CD4-positive, alpha-beta T cell (primary cell): ENCODE results near the gene F5. TPM values are rescaled to one million over a fixed set of nuclear protein-coding genes. Genes with fewer than 3 reads are reported as not detected.

Experiments
- ATAC-seq: fragments of 200-7000 bp; cut with Tn5 transposase; one replicate; pipeline ENCODE4 v1.10.0; 2022; ENCODE audit warnings: mild to moderate bottlenecking; ENCODE audit not compliant: poor library complexity
- CTCF ChIA-PET: fragments of 350-600 bp; sonication (Branson Sonifier 250); formaldehyde crosslinking; loops from one replicate; lab custom pipeline; 2021; ENCODE audit warnings: antibody characterized with exemption, inconsistent platforms; lab: Charles Lee
- POLR2A ChIA-PET: fragments of 350-600 bp; sonication (Branson Sonifier 250); formaldehyde crosslinking; loops from one replicate; lab custom pipeline; 2021; ENCODE audit warnings: antibody characterized with exemption, inconsistent platforms; lab: Charles Lee
- DNase-seq, 14 experiments: peaks; one replicate each; pipeline ENCODE4 v3.0.0-alpha.2; 2013 to 2020; ENCODE audit warnings: mixed read lengths in 2 of 14
- H3K27ac ChIP-seq, 2 donors: one replicate each; pipeline versions ENCODE4 v1.5.1 to v1.7.0; 2013; ENCODE audit warnings: low read length in 2 of 2, low read depth in 1 of 2, mild to moderate bottlenecking in 1 of 2
- H3K27me3 ChIP-seq, 2 experiments: 1 replicate in 1 of 2; 2 replicates in 1 of 2; pipeline versions ENCODE4 v1.6.1 to v1.7.0; 2013; ENCODE audit warnings: low read length in 2 of 2, control low read depth in 1 of 2, mild to moderate bottlenecking in 1 of 2, moderate library complexity in 1 of 2; ENCODE audit not compliant: insufficient read depth in 2 of 2, control insufficient read depth in 1 of 2
- H3K36me3 ChIP-seq: one replicate; pipeline ENCODE4 v1.6.1; 2013; ENCODE audit warnings: low read length, control low read depth; ENCODE audit not compliant: insufficient read depth
- H3K4me1 ChIP-seq: one replicate; pipeline ENCODE4 v1.6.1; 2013; ENCODE audit warnings: low read length, control low read depth; ENCODE audit not compliant: insufficient read depth
- H3K4me3 ChIP-seq: one replicate; pipeline ENCODE4 v1.5.1; 2013; ENCODE audit warnings: mild to moderate bottlenecking, low read length, moderate library complexity
- H3K9me3 ChIP-seq, 2 experiments: 1 replicate in 1 of 2; 2 replicates in 1 of 2; pipeline versions ENCODE4 v1.6.1 to v1.7.0; 2013; ENCODE audit warnings: low read length in 2 of 2, mild to moderate bottlenecking in 2 of 2, control low read depth in 1 of 2, moderate library complexity in 1 of 2; ENCODE audit not compliant: control insufficient read depth in 1 of 2, insufficient read depth in 1 of 2
- H3K27ac Mint-ChIP-seq: one replicate; pipeline ENCODE4 v1.8.0; 2020; ENCODE audit warnings: mixed read lengths
- H3K27me3 Mint-ChIP-seq: one replicate; pipeline ENCODE4 v1.8.0; 2021; ENCODE audit warnings: mixed read lengths
- H3K36me3 Mint-ChIP-seq: one replicate; pipeline ENCODE4 v1.8.0; 2021; ENCODE audit warnings: low read depth, mixed read lengths
- H3K4me1 Mint-ChIP-seq: one replicate; pipeline ENCODE4 v1.8.0; 2021; ENCODE audit warnings: low read depth, mixed read lengths
- H3K4me3 Mint-ChIP-seq: one replicate; pipeline ENCODE4 v1.8.0; 2020; ENCODE audit warnings: mild to moderate bottlenecking, mixed read lengths
- H3K9me3 Mint-ChIP-seq: one replicate; pipeline ENCODE4 v1.8.0; 2020; ENCODE audit warnings: mixed read lengths
- CTCF ChIP-seq: fragments of 200-600 bp; IDR thresholded peaks from one replicate; pipeline ENCODE4 v1.8.0; 2022; ENCODE audit warnings: antibody characterized with exemption, mild to moderate bottlenecking
- intact Hi-C, 2 experiments: fragments of 100-400 bp; cut with DNase I in 1 of 2; cut with micrococcal nuclease in 1 of 2; formaldehyde crosslinking; loops; one replicate each; pipeline versions ENCODE4 v1.15.1 to v1.9.0; 2023 to 2025; cut with DNase I, micrococcal nuclease
- total RNA-seq, 174 experiments: library from RNA in 2 of 174; stranded (reverse) in 2 of 174; gene quantifications; one replicate each; pipeline ENCODE4 v1.2.3 and lab custom pipeline; 2021 to 2026

Gene F5
- total RNA-seq, 2 experiments from 2014 or later = 5.4 to 6.2 TPM

DNA sequence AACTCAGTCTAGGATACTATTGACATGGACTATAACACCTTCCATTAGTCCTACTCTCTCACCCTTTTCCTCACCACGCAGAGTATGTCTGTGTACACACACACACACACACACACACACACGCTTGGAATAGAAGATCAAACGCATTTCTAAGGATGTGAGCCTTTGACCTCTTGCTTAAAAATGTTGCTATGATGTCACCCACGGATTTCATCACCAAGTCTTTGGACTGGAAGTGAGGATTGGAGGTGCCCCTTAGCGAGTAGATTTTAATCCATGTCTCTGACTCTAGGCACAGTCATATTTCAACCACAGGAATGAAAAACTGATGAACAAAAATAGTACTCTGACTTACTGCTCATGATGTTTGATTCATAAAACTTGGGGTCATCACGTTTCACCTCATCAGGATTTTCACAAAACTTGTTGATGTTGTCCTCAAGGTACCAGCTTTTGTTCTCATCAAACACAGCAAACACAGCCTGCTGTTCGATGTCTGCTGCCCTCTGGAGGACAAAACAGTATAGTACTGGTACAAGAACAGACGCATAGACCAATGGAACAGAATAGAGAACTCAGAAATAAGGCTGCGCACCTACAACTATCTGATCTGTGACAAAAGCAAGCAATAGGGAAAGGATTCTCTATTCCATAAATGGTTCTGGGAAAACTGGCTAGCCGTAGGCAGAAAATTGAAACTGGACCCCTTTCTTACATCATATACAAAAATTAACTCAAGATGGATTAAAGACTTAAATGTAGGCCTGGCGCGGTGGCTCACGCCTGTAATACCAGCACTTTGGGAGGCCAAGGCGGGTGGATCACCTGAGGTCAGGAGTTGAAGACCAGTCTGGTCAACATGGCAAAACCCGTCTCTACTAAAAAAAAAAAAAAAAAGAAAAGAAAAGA is 39.9 kb downstream of the F5 start:
- no peak overlapping the region for H3K27ac ChIP-seq
- no peaks in the 10 kb centered on the region for H3K27me3 ChIP-seq
- H3K27me3 Mint-ChIP-seq = no peaks in the 10 kb centered on the region
- H3K9me3 Mint-ChIP-seq = no peaks in the 10 kb centered on the region
- H3K4me3 Mint-ChIP-seq = no peak overlapping the region
- H3K27ac Mint-ChIP-seq = no peak overlapping the region
- no peaks in the 10 kb centered on the region for H3K9me3 ChIP-seq
- POLR2A ChIA-PET = interaction anchor here (1.0 kb wide), 1 partner anchor 60 kb away, joined by 3 read pairs; no protein-coding TSS in a partner anchor
- TF ChIP-seq CTCF = peak; percentile 82
- no peaks in the 10 kb centered on the region for H3K4me1 ChIP-seq
- H3K4me1 Mint-ChIP-seq = peaks cover 4% of the 10 kb centered on the region
- DNase-seq (peak; percentile 22 to 86 (median 33)), ATAC-seq (peak; percentile 89)
- CTCF ChIA-PET = interaction anchor here (0.6 to 7.9 kb wide), 14 partner anchors 9 to 1106 kb away, joined by 3 to 48 read pairs (median 4); partner anchors contain the start of genes BLZF1, NME7 and SLC19A2
- intact Hi-C loops = loop anchor here (1.0 to 5.0 kb wide), 6 partner anchors 64 to 1204 kb away; no protein-coding TSS in a partner anchor
- peaks cover 7% of the 10 kb centered on the region for H3K36me3 Mint-ChIP-seq
- no peak overlapping the region for H3K4me3 ChIP-seq
- peaks cover 8% of the 10 kb centered on the region for H3K36me3 ChIP-seq

GRCh38 chr1:169545472-169545871 is 40.8 kb downstream of the F5 start:
- H3K27me3 ChIP-seq = no peaks in the 10 kb centered on the region
- H3K27ac ChIP-seq = no peak overlapping the region
- Mint-ChIP-seq H3K36me3 (peaks cover 7% of the 10 kb centered on the region), H3K4me3 (no peak overlapping the region), H3K9me3 (no peaks in the 10 kb centered on the region), H3K27me3 (no peaks in the 10 kb centered on the region), H3K27ac (no peak overlapping the region), H3K4me1 (peaks cover 4% of the 10 kb centered on the region)
- DNase-seq (no peak), ATAC-seq (no peak)
- H3K4me3 ChIP-seq = no peak overlapping the region
- ChIA-PET CTCF (interaction anchor here (1.1 to 7.9 kb wide), 5 partner anchors 10 to 1106 kb away, joined by 3 to 48 read pairs (median 4); partner anchors contain the start of gene SLC19A2), POLR2A (no interaction called here)
- no peak for TF ChIP-seq CTCF
- H3K36me3 ChIP-seq = peaks cover 8% of the 10 kb centered on the region
- intact Hi-C loops = loop anchor here (2.0 to 5.0 kb wide), 4 partner anchors 63 to 1203 kb away; no protein-coding TSS in a partner anchor
- H3K4me1 ChIP-seq = no peaks in the 10 kb centered on the region
- H3K9me3 ChIP-seq = no peaks in the 10 kb centered on the region

DNA sequence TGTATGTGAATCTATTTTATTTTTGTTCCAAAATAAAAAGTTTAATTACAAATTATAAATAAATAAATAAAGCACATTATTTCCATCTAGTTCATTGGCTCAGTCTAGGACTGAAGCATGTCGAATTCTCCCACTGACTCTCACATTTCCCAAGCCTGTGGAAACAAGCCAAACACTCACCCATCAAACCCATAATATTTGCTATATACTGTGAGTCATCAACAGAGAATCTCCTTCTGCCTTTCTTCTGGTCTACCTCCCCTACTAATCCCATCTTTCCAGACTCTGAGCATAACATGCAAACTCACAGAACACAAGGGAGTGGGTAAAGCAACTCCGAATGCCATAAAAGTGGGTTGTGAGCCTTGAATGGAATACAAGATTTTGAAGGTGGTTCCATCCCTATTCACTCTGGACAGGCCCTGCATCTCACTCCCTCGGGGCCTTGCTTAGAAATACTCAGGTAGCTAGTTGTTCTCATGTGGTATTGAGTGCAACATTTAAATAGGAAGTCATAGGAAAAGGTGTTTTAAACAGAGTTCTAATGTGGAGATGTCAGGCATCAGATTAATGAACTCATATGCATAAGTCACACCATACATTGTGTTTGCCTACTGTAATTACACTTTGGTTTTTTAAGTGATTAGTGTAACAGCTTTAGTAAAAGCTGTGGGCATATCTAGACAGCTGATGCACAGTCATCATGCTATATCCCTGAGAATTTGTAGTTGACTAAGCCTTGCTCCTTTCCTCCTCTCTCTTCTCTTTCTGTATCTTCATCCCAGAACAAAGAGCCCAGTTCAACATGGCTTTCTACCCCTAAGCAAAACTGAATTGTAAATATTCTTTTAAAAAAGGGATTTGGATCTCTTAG is 47.0 kb downstream of the F5 start:
- ChIA-PET CTCF (no interaction called here), POLR2A (interaction anchor here (0.6 kb wide), 1 partner anchor 530 kb away, joined by 3 read pairs; no protein-coding TSS in a partner anchor)
- no peak overlapping the region for H3K4me3 Mint-ChIP-seq
- Histone ChIP-seq H3K36me3 (peaks cover 8% of the 10 kb centered on the region), H3K27me3 (no peaks in the 10 kb centered on the region), H3K9me3 (no peaks in the 10 kb centered on the region), H3K4me1 (no peaks in the 10 kb centered on the region), H3K4me3 (no peak overlapping the region), H3K27ac (no peak overlapping the region)
- intact Hi-C loops = no loop called here
- ATAC-seq = no peak
- H3K36me3 Mint-ChIP-seq = peaks cover 3% of the 10 kb centered on the region
- no peaks in the 10 kb centered on the region for H3K9me3 Mint-ChIP-seq
- TF ChIP-seq CTCF = no peak
- H3K27me3 Mint-ChIP-seq = no peaks in the 10 kb centered on the region
- H3K27ac Mint-ChIP-seq = no peak overlapping the region
- H3K4me1 Mint-ChIP-seq = no peaks in the 10 kb centered on the region
- DNase-seq = no peak
